HepG2 (cell line): Measurements from ENCODE around the gene SYNE3. TPM values are rescaled to one million over a fixed set of nuclear protein-coding genes. Genes with fewer than 3 reads are reported as not detected.
A peak's percentile ranks its signal among the peaks of the same experiment; 100 is the strongest.

Source experiments
- ETV5 ChIP-seq: IDR thresholded peaks from 2 replicates; pipeline ENCODE4 v1.6.1; 2018; ENCODE audit warnings: missing biosample characterization, missing genetic modification reagents, inconsistent platforms, borderline replicate concordance
- HNRNPL ChIP-seq: fragments of 200-400 bp; formaldehyde crosslinking; IDR thresholded peaks from 2 replicates; pipeline ENCODE4 v1.6.1; 2017; ENCODE audit warnings: mild to moderate bottlenecking, low read depth, low read length
- ISX ChIP-seq: sonication (generic); formaldehyde crosslinking; conservative IDR thresholded peaks from 2 replicates; pipeline ENCODE4 v1.5.0; 2020; ENCODE audit warnings: missing genetic modification reagents
- NFE2L1 ChIP-seq: sonication (generic); formaldehyde crosslinking; IDR thresholded peaks from 2 replicates; pipeline ENCODE4 v1.4.0; 2020; ENCODE audit warnings: missing genetic modification reagents, mild to moderate bottlenecking, borderline replicate concordance
- SOX6 ChIP-seq, 2 experiments: fragments of 450-650 bp in 1 of 2; sonication (generic) in 1 of 2; formaldehyde crosslinking in 1 of 2; IDR thresholded peaks; 2 replicates each; pipeline versions ENCODE4 v1.4.0 to v1.6.1; 2017 to 2020; ENCODE audit warnings: antibody characterized with exemption in 1 of 2, mild to moderate bottlenecking in 1 of 2, missing genetic modification reagents in 1 of 2
- SPEN ChIP-seq: sonication (generic); formaldehyde crosslinking; IDR thresholded peaks from 2 replicates; pipeline ENCODE4 v1.5.1; 2020; ENCODE audit warnings: low read depth, mild to moderate bottlenecking, missing genetic modification reagents
- TBX3 ChIP-seq: fragments of 450-650 bp; IDR thresholded peaks from 2 replicates; pipeline ENCODE4 v1.6.1; 2017; ENCODE audit warnings: antibody characterized with exemption, mild to moderate bottlenecking, inconsistent platforms, borderline replicate concordance
- ZBTB7A ChIP-seq: sonication (generic); formaldehyde crosslinking; IDR thresholded peaks from 2 replicates; pipeline ENCODE4 v1.8.0; 2022; ENCODE audit warnings: mild to moderate bottlenecking, missing genetic modification reagents
- ZNF672 ChIP-seq: sonication (generic); formaldehyde crosslinking; IDR thresholded peaks from 2 replicates; pipeline ENCODE4 v1.8.1; 2022; ENCODE audit warnings: missing genetic modification reagents
- ZNF761 ChIP-seq: sonication (generic); formaldehyde crosslinking; conservative IDR thresholded peaks from 2 replicates; pipeline ENCODE4 v1.4.0; 2020; ENCODE audit warnings: mild to moderate bottlenecking, missing genetic modification reagents
- ZSCAN22 ChIP-seq: sonication (generic); formaldehyde crosslinking; IDR thresholded peaks from 2 replicates; pipeline ENCODE4 v1.4.0; 2020; ENCODE audit warnings: mild to moderate bottlenecking, missing genetic modification reagents
- polyA plus RNA-seq, 8 experiments: library from polyadenylated mRNA; depleted of rRNA in 3 of 8; stranded (reverse) in 7 of 8; unstranded in 1 of 8; fragments of >200 nt; fragmentation: Illumina TruSeq in 4 of 8; extraction: Trizol in 4 of 8; gene quantifications; 2 replicates each; pipeline versions ENCODE4 v1.2.1 to v1.2.3, GENCODE V29; 2011 to 2016; ENCODE audit warnings: low read depth in 4 of 8, missing spikeins in 1 of 8, mixed read lengths in 1 of 8; ENCODE audit not compliant: insufficient read depth in 1 of 8
- total RNA-seq, 5 experiments: library from RNA; depleted of rRNA; stranded (reverse); fragments of >200 nt; fragmentation: Illumina TruSeq; extraction: Trizol; gene quantifications; 2 replicates each; pipeline ENCODE4 v1.2.3, GENCODE V29; 2016; ENCODE audit warnings: low read depth in 1 of 5
- TF ChIP-seq, protein P1 (sequence below): sonication (generic); formaldehyde crosslinking; conservative IDR thresholded peaks from 2 replicates; pipeline ENCODE4 v1.4.0; 2020; ENCODE audit warnings: missing genetic modification reagents
- TF ChIP-seq, protein P2 (sequence below): sonication (generic); formaldehyde crosslinking; IDR thresholded peaks from 2 replicates; pipeline ENCODE4 v1.4.0; 2020; ENCODE audit warnings: missing genetic modification reagents, borderline replicate concordance
- TF ChIP-seq, protein P3 (sequence below): sonication (generic); formaldehyde crosslinking; IDR thresholded peaks from 2 replicates; pipeline ENCODE4 v1.4.0; 2020; ENCODE audit warnings: mild to moderate bottlenecking, missing genetic modification reagents, borderline replicate concordance
- TF ChIP-seq, protein P4 (sequence below): sonication (generic); IDR thresholded peaks from 2 replicates; pipeline ENCODE4 v1.6.1; 2016; ENCODE audit warnings: low read depth, borderline replicate concordance
- TF ChIP-seq, protein P5 (sequence below): sonication (generic); formaldehyde crosslinking; IDR thresholded peaks from 2 replicates; pipeline ENCODE4 v1.4.0; 2020; ENCODE audit warnings: missing genetic modification reagents

SYNE3 gene
- total and polyA plus RNA-seq, 2 of the 13 experiments (the other 11 are each of a cell fraction or from before 2014, with no cell fraction given) = 7.8 to 8.0 TPM

- TF ChIP-seq ISX (no peak), TBX3 (no peak), ZNF672 (no peak), HNRNPL (peak; percentile 99), ETV5 (peak; percentile 58), SPEN (CRISPR knock-in tag) (no peak), NFE2L1 (CRISPR knock-in tag) (no peak), ZSCAN22 (CRISPR knock-in tag) (no peak), ZNF761 (CRISPR knock-in tag) (no peak), SOX6 (IDR thresholded peaks at IDR 0.05) (no peak), SOX6 (CRISPR knock-in tag; IDR thresholded peaks at IDR 0.05) (no peak), ZBTB7A (CRISPR knock-in tag) (no peak)
- TF ChIP-seq, protein P1, sequence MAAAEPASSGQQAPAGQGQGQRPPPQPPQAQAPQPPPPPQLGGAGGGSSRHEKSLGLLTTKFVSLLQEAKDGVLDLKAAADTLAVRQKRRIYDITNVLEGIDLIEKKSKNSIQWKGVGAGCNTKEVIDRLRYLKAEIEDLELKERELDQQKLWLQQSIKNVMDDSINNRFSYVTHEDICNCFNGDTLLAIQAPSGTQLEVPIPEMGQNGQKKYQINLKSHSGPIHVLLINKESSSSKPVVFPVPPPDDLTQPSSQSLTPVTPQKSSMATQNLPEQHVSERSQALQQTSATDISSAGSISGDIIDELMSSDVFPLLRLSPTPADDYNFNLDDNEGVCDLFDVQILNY (CRISPR knock-in tag) = no peak
- TF ChIP-seq, protein P2, sequence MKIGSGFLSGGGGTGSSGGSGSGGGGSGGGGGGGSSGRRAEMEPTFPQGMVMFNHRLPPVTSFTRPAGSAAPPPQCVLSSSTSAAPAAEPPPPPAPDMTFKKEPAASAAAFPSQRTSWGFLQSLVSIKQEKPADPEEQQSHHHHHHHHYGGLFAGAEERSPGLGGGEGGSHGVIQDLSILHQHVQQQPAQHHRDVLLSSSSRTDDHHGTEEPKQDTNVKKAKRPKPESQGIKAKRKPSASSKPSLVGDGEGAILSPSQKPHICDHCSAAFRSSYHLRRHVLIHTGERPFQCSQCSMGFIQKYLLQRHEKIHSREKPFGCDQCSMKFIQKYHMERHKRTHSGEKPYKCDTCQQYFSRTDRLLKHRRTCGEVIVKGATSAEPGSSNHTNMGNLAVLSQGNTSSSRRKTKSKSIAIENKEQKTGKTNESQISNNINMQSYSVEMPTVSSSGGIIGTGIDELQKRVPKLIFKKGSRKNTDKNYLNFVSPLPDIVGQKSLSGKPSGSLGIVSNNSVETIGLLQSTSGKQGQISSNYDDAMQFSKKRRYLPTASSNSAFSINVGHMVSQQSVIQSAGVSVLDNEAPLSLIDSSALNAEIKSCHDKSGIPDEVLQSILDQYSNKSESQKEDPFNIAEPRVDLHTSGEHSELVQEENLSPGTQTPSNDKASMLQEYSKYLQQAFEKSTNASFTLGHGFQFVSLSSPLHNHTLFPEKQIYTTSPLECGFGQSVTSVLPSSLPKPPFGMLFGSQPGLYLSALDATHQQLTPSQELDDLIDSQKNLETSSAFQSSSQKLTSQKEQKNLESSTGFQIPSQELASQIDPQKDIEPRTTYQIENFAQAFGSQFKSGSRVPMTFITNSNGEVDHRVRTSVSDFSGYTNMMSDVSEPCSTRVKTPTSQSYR (CRISPR knock-in tag) = peak; percentile 91
- TF ChIP-seq, protein P3, sequence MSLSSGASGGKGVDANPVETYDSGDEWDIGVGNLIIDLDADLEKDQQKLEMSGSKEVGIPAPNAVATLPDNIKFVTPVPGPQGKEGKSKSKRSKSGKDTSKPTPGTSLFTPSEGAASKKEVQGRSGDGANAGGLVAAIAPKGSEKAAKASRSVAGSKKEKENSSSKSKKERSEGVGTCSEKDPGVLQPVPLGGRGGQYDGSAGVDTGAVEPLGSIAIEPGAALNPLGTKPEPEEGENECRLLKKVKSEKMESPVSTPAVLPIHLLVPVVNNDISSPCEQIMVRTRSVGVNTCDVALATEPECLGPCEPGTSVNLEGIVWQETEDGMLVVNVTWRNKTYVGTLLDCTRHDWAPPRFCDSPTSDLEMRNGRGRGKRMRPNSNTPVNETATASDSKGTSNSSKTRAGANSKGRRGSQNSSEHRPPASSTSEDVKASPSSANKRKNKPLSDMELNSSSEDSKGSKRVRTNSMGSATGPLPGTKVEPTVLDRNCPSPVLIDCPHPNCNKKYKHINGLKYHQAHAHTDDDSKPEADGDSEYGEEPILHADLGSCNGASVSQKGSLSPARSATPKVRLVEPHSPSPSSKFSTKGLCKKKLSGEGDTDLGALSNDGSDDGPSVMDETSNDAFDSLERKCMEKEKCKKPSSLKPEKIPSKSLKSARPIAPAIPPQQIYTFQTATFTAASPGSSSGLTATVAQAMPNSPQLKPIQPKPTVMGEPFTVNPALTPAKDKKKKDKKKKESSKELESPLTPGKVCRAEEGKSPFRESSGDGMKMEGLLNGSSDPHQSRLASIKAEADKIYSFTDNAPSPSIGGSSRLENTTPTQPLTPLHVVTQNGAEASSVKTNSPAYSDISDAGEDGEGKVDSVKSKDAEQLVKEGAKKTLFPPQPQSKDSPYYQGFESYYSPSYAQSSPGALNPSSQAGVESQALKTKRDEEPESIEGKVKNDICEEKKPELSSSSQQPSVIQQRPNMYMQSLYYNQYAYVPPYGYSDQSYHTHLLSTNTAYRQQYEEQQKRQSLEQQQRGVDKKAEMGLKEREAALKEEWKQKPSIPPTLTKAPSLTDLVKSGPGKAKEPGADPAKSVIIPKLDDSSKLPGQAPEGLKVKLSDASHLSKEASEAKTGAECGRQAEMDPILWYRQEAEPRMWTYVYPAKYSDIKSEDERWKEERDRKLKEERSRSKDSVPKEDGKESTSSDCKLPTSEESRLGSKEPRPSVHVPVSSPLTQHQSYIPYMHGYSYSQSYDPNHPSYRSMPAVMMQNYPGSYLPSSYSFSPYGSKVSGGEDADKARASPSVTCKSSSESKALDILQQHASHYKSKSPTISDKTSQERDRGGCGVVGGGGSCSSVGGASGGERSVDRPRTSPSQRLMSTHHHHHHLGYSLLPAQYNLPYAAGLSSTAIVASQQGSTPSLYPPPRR = no peak
- TF ChIP-seq, protein P4, sequence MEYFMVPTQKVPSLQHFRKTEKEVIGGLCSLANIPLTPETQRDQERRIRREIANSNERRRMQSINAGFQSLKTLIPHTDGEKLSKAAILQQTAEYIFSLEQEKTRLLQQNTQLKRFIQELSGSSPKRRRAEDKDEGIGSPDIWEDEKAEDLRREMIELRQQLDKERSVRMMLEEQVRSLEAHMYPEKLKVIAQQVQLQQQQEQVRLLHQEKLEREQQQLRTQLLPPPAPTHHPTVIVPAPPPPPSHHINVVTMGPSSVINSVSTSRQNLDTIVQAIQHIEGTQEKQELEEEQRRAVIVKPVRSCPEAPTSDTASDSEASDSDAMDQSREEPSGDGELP = peak; percentile 67; the same call in 1 of the 2 replicates
- TF ChIP-seq, protein P5, sequence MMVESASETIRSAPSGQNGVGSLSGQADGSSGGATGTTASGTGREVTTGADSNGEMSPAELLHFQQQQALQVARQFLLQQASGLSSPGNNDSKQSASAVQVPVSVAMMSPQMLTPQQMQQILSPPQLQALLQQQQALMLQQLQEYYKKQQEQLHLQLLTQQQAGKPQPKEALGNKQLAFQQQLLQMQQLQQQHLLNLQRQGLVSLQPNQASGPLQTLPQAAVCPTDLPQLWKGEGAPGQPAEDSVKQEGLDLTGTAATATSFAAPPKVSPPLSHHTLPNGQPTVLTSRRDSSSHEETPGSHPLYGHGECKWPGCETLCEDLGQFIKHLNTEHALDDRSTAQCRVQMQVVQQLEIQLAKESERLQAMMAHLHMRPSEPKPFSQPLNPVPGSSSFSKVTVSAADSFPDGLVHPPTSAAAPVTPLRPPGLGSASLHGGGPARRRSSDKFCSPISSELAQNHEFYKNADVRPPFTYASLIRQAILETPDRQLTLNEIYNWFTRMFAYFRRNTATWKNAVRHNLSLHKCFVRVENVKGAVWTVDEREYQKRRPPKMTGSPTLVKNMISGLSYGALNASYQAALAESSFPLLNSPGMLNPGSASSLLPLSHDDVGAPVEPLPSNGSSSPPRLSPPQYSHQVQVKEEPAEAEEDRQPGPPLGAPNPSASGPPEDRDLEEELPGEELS (CRISPR knock-in tag) = 0 out of 2 replicates have a peak, but pooled peaks have one; percentile 24
Observed at GRCh38 chr14:95523815-95524448, 7.5 kb upstream of the SYNE3 start (continued).
